Mesodermal cell (in vitro differentiated cells): ENCODE results near the gene RASGRP1. TPM values are rescaled to one million over a fixed set of nuclear protein-coding genes. Genes with fewer than 3 reads are reported as not detected.
A peak's percentile ranks its signal among the peaks of the same experiment; 100 is the strongest.

Experiments used
- H3K27ac ChIP-seq: 2 replicates; pipeline ENCODE4 v1.7.0; 2013; ENCODE audit warnings: mild to moderate bottlenecking, low read depth, low read length, moderate library complexity; ENCODE audit not compliant: severe bottlenecking
- H3K36me3 ChIP-seq: 2 replicates; pipeline ENCODE4 v1.7.1; 2013; ENCODE audit warnings: mild to moderate bottlenecking, low read length, moderate library complexity; ENCODE audit not compliant: control insufficient read depth, insufficient read depth
- H3K4me1 ChIP-seq: one replicate; pipeline ENCODE4 v1.7.1; 2013; ENCODE audit warnings: mild to moderate bottlenecking, low read length; ENCODE audit not compliant: insufficient read depth, control insufficient read depth, poor library complexity, severe bottlenecking
- H3K4me3 ChIP-seq: 2 replicates; pipeline ENCODE4 v1.7.0; 2013; ENCODE audit warnings: low read length, control low read depth, mild to moderate bottlenecking; ENCODE audit not compliant: insufficient read depth, poor library complexity, severe bottlenecking; ENCODE audit errors: extremely low read depth
- H3K9me3 ChIP-seq: 2 replicates; pipeline ENCODE4 v1.7.1; 2013; ENCODE audit warnings: mild to moderate bottlenecking, low read length, moderate library complexity; ENCODE audit not compliant: control insufficient read depth
- WGBS, 2 experiments: methylation state at CpG; one replicate each; pipeline ENCODE4 v1.1.5; 2013; ENCODE audit warnings: missing lambda C conversion rate in 2 of 2; ENCODE audit not compliant: insufficient coverage in 2 of 2; 5-methylcytosine and 5-hydroxymethylcytosine counted together
- polyA plus RNA-seq, 2 experiments: library from polyadenylated mRNA; stranded (reverse); fragments of 50-300 nt; gene quantifications; one replicate each; pipeline ENCODE4 v1.2.3, GENCODE V29; 2013

The RASGRP1 gene
- 0.44 TPM for polyA plus RNA-seq (2013, experiment 1 of 2)
- 0.35 TPM for polyA plus RNA-seq (2013, experiment 2 of 2)

DNA sequence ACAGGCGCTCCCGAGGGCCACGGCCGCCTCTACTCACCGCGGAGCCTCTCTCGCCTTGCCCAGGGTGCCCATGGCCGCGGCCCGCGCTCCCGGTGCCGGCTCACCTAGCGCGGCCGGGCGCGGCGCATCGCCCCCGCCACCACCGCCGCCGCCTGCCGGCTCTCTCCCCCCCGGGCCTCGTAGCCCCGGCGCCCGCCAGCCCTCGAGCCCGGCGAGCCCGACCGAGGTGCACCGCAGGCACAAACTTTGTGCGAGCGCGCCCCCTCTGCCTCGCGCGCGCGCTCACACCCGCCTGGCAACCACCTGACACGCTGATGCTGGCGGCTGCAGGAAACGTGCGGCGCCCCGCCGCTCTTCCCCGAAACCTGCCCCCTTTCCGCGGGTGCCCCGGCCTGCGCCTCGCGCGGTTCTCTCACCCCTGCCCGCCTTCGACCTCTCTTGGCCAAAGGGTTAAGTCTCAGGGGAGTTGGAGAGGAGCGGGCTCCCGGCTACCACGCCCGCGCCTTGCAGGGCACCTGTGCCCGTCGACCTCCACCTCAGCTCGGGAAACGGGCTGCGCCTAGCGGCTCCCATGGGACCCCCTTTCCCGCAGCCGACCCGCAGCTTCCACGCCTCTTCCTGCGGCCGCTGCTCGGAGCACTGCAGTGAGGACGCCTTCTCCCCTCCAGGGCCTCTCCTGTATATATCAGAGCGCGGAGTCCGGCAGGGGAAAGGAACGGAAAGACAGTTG is at the start of gene RASGRP1:
Gene RASGRP1 (minus strand): TSS at position 258 of the 730 bp plus-strand sequence. CDS start 186 bp downstream, at position 72.
- H3K27ac ChIP-seq: no peak within 1 kb of the TSS
- H3K4me1 ChIP-seq: no peaks in the 10 kb centered on the region
- no peaks in the 10 kb centered on the region for H3K36me3 ChIP-seq
- H3K4me3 ChIP-seq: peak within 1 kb of the TSS; percentile 49
- WGBS, 2 experiments: 5 to 9% methylated on average over 46 to 76 of the region's 85 CpGs
- H3K9me3 ChIP-seq: no peaks in the 10 kb centered on the region

DNA sequence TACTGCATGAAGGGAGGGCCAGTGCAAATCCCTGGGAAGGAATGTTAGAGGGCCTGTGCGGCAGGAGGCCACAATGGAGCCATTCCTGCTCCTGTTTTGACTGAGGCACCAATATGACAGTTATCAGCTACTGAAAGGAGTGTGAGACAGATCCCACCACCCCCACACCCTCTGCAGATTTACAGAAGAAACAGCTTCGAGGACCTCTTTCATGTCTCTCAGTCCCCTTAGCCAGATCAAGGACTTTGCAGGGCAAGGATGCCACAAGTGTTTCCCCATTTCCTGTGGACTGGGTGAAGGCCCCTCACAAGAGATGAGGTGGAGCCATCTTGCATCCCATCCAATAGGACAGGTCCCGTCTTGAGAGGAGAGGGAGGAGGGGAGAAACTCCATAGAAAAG is 48.5 kb upstream of the RASGRP1 start:
- Histone ChIP-seq H3K36me3 (no peaks in the 10 kb centered on the region), H3K9me3 (no peaks in the 10 kb centered on the region), H3K4me1 (no peaks in the 10 kb centered on the region), H3K4me3 (no peak overlapping the region), H3K27ac (no peak overlapping the region)
- 90 to 94% methylated on average over 1 to 2 of the region's 3 CpGs for WGBS, 2 experiments

DNA sequence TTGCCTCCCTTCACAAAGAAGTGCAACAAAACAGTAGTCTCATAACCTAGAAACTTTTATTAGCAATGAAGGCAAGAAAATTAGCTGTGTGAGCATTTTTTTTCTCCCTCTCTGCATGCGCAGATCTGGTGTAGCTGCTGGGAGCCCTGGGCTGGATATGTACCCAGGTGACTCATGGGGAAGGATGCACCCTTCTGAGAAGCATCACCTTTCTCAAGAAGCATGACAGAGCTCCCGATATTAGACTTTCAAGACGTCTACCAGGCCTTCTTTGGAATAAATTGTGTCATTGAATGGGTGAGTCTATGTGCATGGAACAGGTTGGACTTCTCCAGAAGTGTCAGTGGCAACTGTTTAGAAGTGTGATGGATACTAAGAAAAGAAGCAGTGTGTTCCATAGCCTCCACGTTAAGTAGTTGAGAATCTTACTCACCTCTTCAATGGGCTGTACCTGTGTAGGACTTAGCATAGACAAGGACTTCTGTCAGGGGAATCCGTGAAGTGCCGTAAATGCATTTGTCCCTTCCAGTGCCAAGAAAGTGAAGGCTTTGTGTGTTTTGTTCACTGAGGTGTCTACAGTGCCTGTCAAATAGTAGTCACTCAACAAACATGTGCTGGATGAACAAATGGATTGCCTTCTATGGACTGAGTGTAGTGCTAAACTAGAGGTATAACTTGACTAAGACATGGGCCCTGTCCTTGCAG is 47.7 kb upstream of the RASGRP1 start:
- Histone ChIP-seq H3K4me3 (no peak overlapping the region), H3K36me3 (no peaks in the 10 kb centered on the region), H3K27ac (no peak overlapping the region), H3K9me3 (no peaks in the 10 kb centered on the region), H3K4me1 (no peaks in the 10 kb centered on the region)
- 90% methylated on average over 3 of the region's 6 CpGs for WGBS, 2 experiments

DNA sequence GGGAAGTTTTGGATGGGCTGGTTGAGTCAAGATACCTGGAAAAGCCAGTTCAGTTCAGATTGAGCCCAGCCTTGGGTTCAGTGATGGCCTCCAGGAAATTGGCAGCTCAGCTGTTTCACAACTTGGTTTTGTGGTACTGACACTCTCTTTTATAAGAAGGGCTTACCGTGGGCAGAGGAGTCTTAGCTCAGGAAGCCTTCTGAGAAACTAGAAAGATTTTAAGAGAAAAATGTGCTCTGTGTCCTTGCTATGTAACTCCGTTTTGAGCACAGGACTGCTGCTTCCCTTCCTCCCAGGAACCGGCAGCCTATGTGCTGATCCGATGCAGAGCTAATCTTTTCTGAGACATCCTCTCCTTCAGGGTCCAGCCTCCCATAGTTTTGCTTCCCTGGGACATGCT is 46.6 kb upstream of the RASGRP1 start:
- WGBS, 2 experiments: 96 to 100% methylated on average over 3 to 4 of the region's 4 CpGs
- Histone ChIP-seq H3K27ac (no peak overlapping the region), H3K4me1 (no peaks in the 10 kb centered on the region), H3K4me3 (no peak overlapping the region), H3K36me3 (no peaks in the 10 kb centered on the region), H3K9me3 (no peaks in the 10 kb centered on the region)

DNA sequence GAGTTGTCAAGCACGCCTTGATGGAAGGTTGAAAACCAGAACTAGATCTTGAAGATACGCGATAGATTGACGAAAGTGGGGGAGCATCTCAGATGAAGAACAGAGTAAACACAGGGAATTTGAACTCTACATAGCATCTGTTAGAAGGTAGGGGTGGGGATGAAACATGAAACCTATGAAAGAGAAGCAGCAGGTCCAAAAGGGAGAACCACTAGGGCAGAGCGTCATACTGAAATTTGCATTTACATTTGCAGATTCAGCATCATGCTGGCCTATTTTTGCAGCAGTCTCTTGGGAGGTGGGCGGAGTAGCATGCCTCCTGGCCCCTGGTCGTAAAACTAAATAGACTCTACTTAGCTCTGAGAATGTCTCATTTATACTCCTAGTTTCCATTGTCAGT is 46.1 kb upstream of the RASGRP1 start:
- no peak overlapping the region for H3K4me3 ChIP-seq
- no peaks in the 10 kb centered on the region for H3K9me3 ChIP-seq
- WGBS, 2 experiments: 83 to 88% methylated on average over 6 to 7 of the region's 7 CpGs
- no peak overlapping the region for H3K27ac ChIP-seq
- no peaks in the 10 kb centered on the region for H3K4me1 ChIP-seq
- no peaks in the 10 kb centered on the region for H3K36me3 ChIP-seq

DNA sequence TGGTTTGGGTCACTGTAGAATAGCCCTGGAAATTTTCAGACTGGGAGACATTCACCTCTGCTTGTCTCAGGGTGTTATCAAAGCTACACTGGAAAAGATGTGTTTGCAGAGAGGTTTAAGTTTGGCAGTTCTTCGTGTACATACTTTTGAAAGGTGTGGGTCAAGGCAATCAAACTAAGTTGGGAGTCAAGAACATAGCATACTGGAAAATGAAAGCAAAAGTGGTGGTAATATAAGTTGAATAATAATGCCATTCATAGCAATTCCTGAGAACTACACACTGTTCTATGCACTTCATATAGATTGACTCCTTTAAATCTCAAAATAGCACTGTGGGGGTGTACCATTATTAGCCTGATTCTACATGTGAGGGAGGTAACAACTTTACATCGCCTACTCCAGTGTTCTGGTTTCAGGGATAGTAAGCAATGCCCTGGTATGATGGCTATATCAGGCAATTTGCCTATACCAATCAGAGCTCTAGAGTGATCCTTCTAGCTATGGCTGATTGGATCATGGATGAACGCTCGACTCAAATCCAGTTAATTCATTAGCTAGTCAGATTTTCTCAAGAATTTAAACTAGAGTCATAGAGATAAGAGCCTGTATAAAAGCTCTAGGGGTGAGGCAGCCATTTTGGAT is 44.6 kb upstream of the RASGRP1 start:
- H3K4me3 ChIP-seq: no peak overlapping the region
- 100% methylated on average over 3 of the region's 4 CpGs; no CpG with 5 or more reads in 1 of the 2 experiments for WGBS, 2 experiments
- no peaks in the 10 kb centered on the region for H3K4me1 ChIP-seq
- no peaks in the 10 kb centered on the region for H3K36me3 ChIP-seq
- H3K9me3 ChIP-seq: no peaks in the 10 kb centered on the region
- no peak overlapping the region for H3K27ac ChIP-seq

DNA sequence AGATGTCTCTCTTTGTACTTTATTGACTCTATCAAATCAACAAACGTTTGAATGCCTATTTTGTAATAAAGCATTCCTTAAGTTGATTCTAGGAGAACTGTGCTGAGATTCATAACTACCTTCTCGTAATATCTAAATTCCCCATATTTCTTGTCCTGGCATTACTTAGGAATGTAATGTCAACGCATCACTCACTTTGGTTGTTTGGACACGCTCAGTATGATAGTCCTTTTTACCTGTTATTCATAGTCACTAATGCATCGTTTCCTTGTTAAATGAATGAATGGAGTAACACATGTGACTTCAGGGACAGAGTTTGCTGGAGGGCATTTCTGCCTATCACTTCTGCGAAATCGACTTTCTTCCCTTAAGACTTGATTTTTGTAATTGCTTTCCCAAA is 44.1 kb upstream of the RASGRP1 start:
- H3K4me1 ChIP-seq: no peaks in the 10 kb centered on the region
- H3K9me3 ChIP-seq: no peaks in the 10 kb centered on the region
- no peak overlapping the region for H3K27ac ChIP-seq
- 98 to 100% methylated on average over 2 to 4 of the region's 7 CpGs for WGBS, 2 experiments
- H3K4me3 ChIP-seq: no peak overlapping the region
- no peaks in the 10 kb centered on the region for H3K36me3 ChIP-seq

DNA sequence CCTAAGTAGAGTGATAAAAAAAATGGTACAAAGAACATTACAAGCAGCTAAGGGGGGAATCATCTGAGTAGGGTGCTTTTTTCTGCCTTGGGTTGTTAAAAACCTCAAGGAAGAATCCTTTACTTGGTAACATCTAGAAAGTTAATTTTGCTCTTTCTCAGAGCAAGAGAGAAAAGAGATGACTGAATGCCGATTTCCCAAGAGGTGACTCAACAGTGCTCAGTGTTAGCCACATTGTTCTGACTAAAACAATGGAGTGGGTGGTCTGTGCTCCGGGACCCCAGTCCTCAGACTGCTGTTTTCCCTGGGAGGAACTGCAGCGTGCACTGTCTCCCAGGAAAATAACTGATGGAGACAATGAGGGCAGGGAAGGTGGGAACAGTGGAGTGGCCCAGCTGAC is 41.1 kb upstream of the RASGRP1 start:
- no peaks in the 10 kb centered on the region for H3K4me1 ChIP-seq
- WGBS, 2 experiments: 82 to 100% methylated on average over 1 to 3 of the region's 3 CpGs

DNA sequence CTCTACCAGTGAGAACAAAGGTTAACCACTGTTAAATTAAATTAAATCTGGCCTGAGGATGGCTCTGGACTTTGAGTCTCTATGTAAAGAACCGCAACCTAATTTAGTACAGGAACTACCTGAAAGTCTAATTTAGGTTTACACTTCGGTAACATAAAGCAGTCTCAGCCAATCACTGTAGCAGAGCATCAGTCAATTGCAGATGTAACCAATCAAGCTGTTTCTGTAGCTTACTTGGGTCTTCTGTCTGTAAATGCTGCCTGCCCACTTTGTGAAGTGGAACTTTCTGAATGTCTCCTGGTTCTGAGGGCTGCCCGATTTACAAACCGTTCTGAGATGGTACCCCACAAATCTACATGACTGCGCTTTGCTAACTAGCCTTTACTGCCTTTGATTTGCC is 39.1 kb upstream of the RASGRP1 start:
- H3K4me1 ChIP-seq: no peaks in the 10 kb centered on the region
- no peaks in the 10 kb centered on the region for H3K9me3 ChIP-seq
- H3K4me3 ChIP-seq: no peak overlapping the region
- no peaks in the 10 kb centered on the region for H3K36me3 ChIP-seq
- 83 to 92% methylated on average over 5 of the region's 5 CpGs for WGBS, 2 experiments
- no peak overlapping the region for H3K27ac ChIP-seq

More for the DNA sequence above, 41.1 kb upstream of the RASGRP1 start:
- H3K9me3 ChIP-seq: no peaks in the 10 kb centered on the region
- H3K27ac ChIP-seq: no peak overlapping the region
- H3K4me3 ChIP-seq: no peak overlapping the region
- no peaks in the 10 kb centered on the region for H3K36me3 ChIP-seq

DNA sequence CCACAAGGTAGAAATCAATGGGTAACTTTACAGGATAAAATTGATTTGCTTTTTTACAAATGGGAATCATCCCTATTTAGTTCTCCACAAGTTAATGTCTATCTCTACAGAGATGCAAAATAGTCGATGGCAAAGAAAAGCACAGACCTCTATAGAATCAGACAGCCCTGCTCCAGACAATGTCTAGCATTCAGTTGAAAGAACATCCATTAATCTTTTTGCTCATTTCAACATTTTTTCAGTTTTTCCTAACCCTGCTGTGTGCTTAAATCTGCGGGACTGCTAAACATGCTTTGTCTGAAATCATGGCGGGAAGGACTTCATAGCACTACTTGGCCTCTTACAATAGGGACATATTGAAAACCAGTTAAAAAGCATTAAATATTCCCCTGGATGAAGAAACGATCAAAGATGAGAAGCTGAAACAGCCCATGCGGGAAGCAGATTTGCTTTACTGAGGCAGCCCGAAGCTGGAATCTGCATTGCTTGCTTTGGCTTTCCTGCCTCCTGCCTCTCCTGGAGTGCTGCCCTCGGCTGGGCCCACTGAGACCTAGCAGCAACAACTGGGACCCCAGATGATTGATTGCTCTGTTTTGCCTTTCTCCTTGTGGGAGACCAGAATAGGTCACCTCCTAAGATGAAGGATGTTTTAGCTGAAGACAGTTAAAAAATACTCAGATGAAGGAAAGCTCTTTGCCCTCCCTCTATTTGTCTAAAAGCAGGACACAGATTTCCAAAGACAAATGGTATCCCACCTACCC is 38.5 kb upstream of the RASGRP1 start:
- WGBS, 2 experiments: 84 to 86% methylated on average over 7 of the region's 7 CpGs
- no peak overlapping the region for H3K4me3 ChIP-seq
- H3K27ac ChIP-seq: no peak overlapping the region
- no peaks in the 10 kb centered on the region for H3K4me1 ChIP-seq
- no peaks in the 10 kb centered on the region for H3K36me3 ChIP-seq
- no peaks in the 10 kb centered on the region for H3K9me3 ChIP-seq
